Keratinocyte (primary cell): ENCODE measurements around the gene LAMP1. TPM values are rescaled to one million over a fixed set of nuclear protein-coding genes. Genes with fewer than 3 reads are reported as not detected.

Experiments
- DNase-seq: peaks from one replicate; pipeline ENCODE4 v3.0.0-alpha.2; 2011; ENCODE audit warnings: low read depth, missing footprints, low spot score
- FAIRE-seq: peaks from 2 replicates; lab custom pipeline; 2011; peaks lifted over from hg19 to GRCh38; lab: Jason Lieb, UNC
- H2AFZ ChIP-seq: 2 replicates; pipeline ENCODE4 v1.6.0; 2012; ENCODE audit warnings: low read length, control low read depth, inconsistent platforms; ENCODE audit not compliant: control insufficient read depth
- H3K27ac ChIP-seq: 2 replicates; pipeline ENCODE4 v1.5.1; 2011; ENCODE audit warnings: low read length; ENCODE audit not compliant: control insufficient read depth, insufficient read depth
- H3K27me3 ChIP-seq: 3 replicates; pipeline ENCODE4 v1.6.0; 2011; ENCODE audit warnings: low read length; ENCODE audit not compliant: control insufficient read depth, insufficient read depth; ENCODE audit errors: extremely low read depth
- H3K36me3 ChIP-seq, 2 experiments: 2 replicates in 1 of 2; 3 replicates in 1 of 2; pipeline ENCODE4 v1.5.1; 2011; ENCODE audit warnings: low read length in 2 of 2, mild to moderate bottlenecking in 1 of 2; ENCODE audit not compliant: control insufficient read depth in 2 of 2, insufficient read depth in 2 of 2; ENCODE audit errors: extremely low read depth in 1 of 2
- H3K4me1 ChIP-seq: 3 replicates; pipeline ENCODE4 v1.5.1; 2011; ENCODE audit warnings: low read length; ENCODE audit not compliant: control insufficient read depth, insufficient read depth; ENCODE audit errors: extremely low read depth
- H3K4me2 ChIP-seq: 3 replicates; pipeline ENCODE4 v1.6.0; 2011; ENCODE audit warnings: low read depth, low read length; ENCODE audit not compliant: control insufficient read depth, insufficient read depth; ENCODE audit errors: extremely low read depth
- H3K4me3 ChIP-seq, 3 experiments: fragments of 200-600 bp in 1 of 3; sonication (generic) in 1 of 3; 2 replicates in 2 of 3; 3 replicates in 1 of 3; pipeline ENCODE4 v1.5.1; 2011 to 2016; ENCODE audit warnings: low read length in 3 of 3, mild to moderate bottlenecking in 3 of 3, control low read depth in 2 of 3, inconsistent platforms in 1 of 3, low read depth in 1 of 3, mixed read lengths in 1 of 3, mixed run types in 1 of 3, moderate library complexity in 1 of 3; ENCODE audit not compliant: control insufficient read depth in 2 of 3, insufficient read depth in 2 of 3; ENCODE audit errors: extremely low read depth in 1 of 3
- H3K79me2 ChIP-seq: 2 replicates; pipeline ENCODE4 v1.6.0; 2012; ENCODE audit warnings: low read length; ENCODE audit not compliant: control insufficient read depth, insufficient read depth
- H3K9ac ChIP-seq: 3 replicates; pipeline ENCODE4 v1.6.0; 2011; ENCODE audit warnings: low read length; ENCODE audit not compliant: control insufficient read depth, insufficient read depth; ENCODE audit errors: extremely low read depth
- H3K9me1 ChIP-seq: 3 replicates; pipeline ENCODE4 v1.6.0; 2011; ENCODE audit warnings: low read length; ENCODE audit not compliant: control insufficient read depth, insufficient read depth; ENCODE audit errors: extremely low read depth
- H3K9me3 ChIP-seq: 2 replicates; pipeline ENCODE4 v1.5.1; 2012; ENCODE audit warnings: low read depth, low read length; ENCODE audit not compliant: control insufficient read depth
- H4K20me1 ChIP-seq: 3 replicates; pipeline ENCODE4 v1.6.0; 2011; ENCODE audit warnings: low read length; ENCODE audit not compliant: control insufficient read depth, insufficient read depth; ENCODE audit errors: extremely low read depth
- CTCF ChIP-seq, 3 experiments: IDR thresholded peaks in 1 of 3; conservative IDR thresholded peaks in 1 of 3; optimal IDR thresholded peaks in 1 of 3; 2 replicates in 2 of 3; 3 replicates in 1 of 3; pipeline versions ENCODE3 to v1.5.1; 2011; ENCODE audit warnings: low read length in 3 of 3, mild to moderate bottlenecking in 3 of 3, moderate library complexity in 2 of 3, control low read depth in 1 of 3, inconsistent platforms in 1 of 3; ENCODE audit not compliant: insufficient read depth in 2 of 3; ENCODE audit errors: extremely low read depth in 1 of 3
- EZH2 ChIP-seq: IDR thresholded peaks from one replicate; pipeline ENCODE4 v1.6.1; 2012; ENCODE audit warnings: inconsistent platforms, mild to moderate bottlenecking, low read length, moderate library complexity
- dilution Hi-C: fragments of 300-500 bp; cut with MboI; formaldehyde crosslinking; loops from one replicate; pipeline ENCODE4 v1.7.0; 2020; ENCODE audit warnings: low sequenced_read_pairs; ENCODE audit not compliant: extremely low pct_ligation_motif_present
- polyA plus RNA-seq, 5 experiments: library from polyadenylated mRNA; depleted of rRNA in 3 of 5; stranded (reverse) in 3 of 5; stranded (forward) in 1 of 5; unstranded in 1 of 5; fragments of >200 nt; gene quantifications; 1 replicate in 1 of 5; 2 replicates in 3 of 5; 3 replicates in 1 of 5; pipeline versions ENCODE4 v1.2.1 to v1.2.3, GENCODE V29; 2011 to 2012; ENCODE audit warnings: missing spikeins in 2 of 5, low read depth in 1 of 5, low replicate concordance in 1 of 5

LAMP1 gene
- polyA plus RNA-seq, 1 donor (not counting 4 experiments of a cell fraction or from before 2014, with no cell fraction given): 202 TPM

- no peak for TF ChIP-seq CTCF (optimal IDR thresholded peaks at IDR 0.05 in 1 of 3, IDR thresholded peaks at IDR 0.05 in 1 of 3, conservative IDR thresholded peaks at IDR 0.05 in 1 of 3; ENCODE audit: extremely low read depth in 1 of 3, insufficient read depth in 2 of 3, low read length in 3 of 3)
- no peak for TF ChIP-seq EZH2
- Histone ChIP-seq H3K79me2 (no peaks in the 10 kb centered on the region), H3K4me2 (no peak overlapping the region), H3K9me1 (no peaks in the 10 kb centered on the region), H3K27ac (no peak overlapping the region), H3K4me1 (peaks cover 6% of the 10 kb centered on the region), H3K36me3 (peaks cover 5 to 10% of the 10 kb centered on the region in 2 experiments), H3K9me3 (no peaks in the 10 kb centered on the region), H3K27me3 (no peaks in the 10 kb centered on the region), H2AFZ (no peak overlapping the region), H4K20me1 (no peaks in the 10 kb centered on the region), H3K4me3 (no peak overlapping the region), H3K9ac (no peak overlapping the region)
- dilution Hi-C loops: no loop called here
- FAIRE-seq (no peak), DNase-seq (no peak)
Measured at GRCh38 chr13:113327766-113328471, 30.9 kb downstream of the LAMP1 start.

- dilution Hi-C loops: no loop called here
- H3K79me2 ChIP-seq: no peaks in the 10 kb centered on the region
- TF ChIP-seq EZH2 (no peak), CTCF (optimal IDR thresholded peaks at IDR 0.05 in 1 of 3, IDR thresholded peaks at IDR 0.05 in 1 of 3, conservative IDR thresholded peaks at IDR 0.05 in 1 of 3; ENCODE audit: extremely low read depth in 1 of 3, insufficient read depth in 2 of 3, low read length in 3 of 3) (no peak)
- peaks cover 6% of the 10 kb centered on the region for H3K4me1 ChIP-seq
- no peak overlapping the region for H3K9ac ChIP-seq
- no peak overlapping the region for H3K4me2 ChIP-seq
- no peak overlapping the region for H3K27ac ChIP-seq
- no peaks in the 10 kb centered on the region for H3K9me3 ChIP-seq
- H3K9me1 ChIP-seq: no peaks in the 10 kb centered on the region
- no peak for DNase-seq
- no peak overlapping the region for H3K4me3 ChIP-seq
- no peak overlapping the region for H2AFZ ChIP-seq
- H4K20me1 ChIP-seq: no peaks in the 10 kb centered on the region
- no peak for FAIRE-seq
- no peaks in the 10 kb centered on the region for H3K27me3 ChIP-seq
- H3K36me3 ChIP-seq: peaks cover 1 to 2% of the 10 kb centered on the region in 2 experiments
Measured at GRCh38 chr13:113328851-113329250, 31.8 kb downstream of the LAMP1 start.
